Inflammatory macrophage treated with lipopolysaccharide for 4 hours (primary cell): ENCODE data around the gene RAB30.

ENCODE experiments used
- DNase-seq: peaks from one replicate; pipeline ENCODE4 v3.0.0-alpha.2; 2020

The RAB30 gene

DNA sequence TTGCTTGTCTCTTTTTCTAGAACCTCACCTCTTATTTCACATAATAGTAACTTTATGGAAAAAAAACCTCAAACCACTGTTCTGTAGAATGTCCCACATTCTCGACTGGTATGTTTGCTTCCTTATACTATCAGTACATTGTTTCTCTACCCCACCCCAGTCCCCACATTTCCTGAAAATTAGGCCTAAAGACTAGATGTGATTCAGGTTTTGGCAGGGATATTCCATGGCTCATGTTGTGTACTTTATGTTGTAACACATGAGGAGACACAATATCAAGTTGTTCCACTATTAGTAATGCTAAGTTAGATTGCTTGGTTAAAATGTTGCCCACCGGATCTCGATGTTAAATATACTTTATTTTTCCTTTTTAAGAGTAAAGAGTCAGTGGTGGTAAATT is 135.4 kb downstream of the RAB30 start:
- no peak for DNase-seq

DNA sequence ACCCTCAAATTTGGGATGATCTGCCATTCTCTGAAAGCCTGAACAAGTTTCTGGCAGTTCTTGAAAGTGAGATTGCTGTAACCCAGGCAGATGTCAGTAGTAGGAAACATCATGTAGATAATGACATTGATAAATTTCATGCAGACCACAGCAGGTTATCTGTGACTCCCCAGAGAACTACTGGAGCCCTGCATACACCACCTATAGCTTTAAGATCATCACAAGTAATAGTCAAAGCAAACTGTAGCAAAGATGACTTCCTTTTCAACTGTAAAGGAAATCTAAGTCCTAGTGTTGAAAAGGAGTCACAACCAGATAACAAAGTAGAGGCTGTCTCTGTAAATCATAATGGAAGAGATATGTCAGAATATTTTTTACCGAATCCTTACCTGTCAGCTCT is 139.1 kb downstream of the RAB30 start:
- no peak for DNase-seq

DNA sequence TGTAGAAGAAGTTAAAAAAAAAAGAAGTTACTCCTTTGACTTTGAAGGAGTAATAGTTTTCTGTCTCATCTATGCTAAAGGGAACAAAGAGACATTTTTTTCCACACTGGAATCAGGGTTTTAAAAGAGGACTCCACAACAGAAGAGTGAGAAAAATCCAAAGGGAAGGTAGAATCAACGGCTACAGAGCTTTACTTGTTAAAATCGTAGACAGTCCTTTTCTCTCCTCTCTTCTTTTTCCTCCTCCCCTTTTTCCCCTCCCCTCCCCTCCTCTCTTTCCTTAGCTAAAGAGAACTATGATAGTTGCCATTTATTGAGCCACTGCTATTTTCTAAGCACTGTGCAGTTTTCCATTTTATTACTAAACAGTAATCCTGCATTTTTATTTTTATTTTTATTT is 141.0 kb downstream of the RAB30 start:
- DNase-seq = no peak

DNA sequence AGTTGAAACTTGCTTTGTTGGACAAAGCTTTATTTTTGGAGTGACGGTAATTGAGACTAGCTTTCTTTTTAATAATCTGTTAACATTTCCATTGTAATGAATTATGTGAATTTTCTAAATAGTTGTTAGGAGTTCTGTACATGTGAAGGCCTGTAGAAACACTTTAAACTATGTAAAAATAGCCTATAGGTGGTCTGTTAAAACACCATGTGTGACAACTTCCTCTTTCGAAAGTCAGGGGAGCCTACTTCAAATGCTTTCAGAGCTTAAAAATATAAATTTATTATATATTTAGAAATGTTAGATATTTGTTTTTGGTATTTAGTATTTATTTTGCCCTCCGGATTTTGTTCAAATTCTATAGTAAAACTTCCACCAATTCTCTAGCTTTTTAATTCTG is 141.5 kb downstream of the RAB30 start:
- no peak for DNase-seq

DNA sequence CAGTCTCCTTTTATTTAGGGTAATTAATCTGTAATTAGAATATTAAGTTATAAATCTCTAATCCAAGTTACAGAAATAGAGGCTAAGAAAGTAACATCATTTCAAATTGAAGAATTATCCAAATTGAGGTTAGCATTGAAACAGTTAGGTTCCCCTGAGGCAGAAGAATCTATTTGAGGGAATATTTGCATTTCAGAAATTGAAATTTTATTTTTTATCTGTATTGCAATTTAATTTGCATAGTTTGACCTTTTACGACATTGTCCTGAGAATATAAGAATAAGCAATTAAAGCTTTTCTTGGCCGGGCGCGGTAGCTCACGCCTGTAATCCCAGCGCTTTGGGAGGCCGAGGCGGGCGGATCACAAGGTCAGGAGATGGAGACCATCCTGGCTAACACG is 142.6 kb downstream of the RAB30 start:
- DNase-seq = no peak

DNA sequence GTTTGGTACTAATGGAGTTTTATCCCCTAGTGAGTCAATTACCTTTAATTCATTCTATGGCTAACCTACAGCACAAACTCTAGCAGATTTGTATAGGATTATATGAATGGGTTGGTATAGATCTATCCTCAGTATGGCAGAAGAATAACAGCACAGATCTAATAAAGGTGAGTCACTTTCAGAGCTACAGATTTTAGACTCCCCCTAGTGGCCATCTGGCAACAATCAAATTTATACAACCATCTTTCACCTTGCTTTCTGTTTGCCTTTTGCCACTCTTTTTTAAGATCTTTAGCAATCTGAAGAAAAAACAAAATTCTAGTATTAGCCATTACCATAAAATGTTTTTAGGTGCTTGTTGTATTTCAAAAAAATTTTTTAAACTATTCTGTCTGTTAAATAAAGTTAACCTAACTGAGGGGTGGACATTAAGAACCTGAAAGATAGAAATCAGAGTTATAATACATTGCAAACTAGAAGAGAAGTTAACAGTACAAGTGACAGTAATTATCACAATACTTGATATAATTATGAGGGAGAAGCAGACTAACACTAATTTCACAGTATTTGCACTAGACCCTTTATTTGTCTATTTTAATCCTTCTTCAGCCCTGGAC is 144.3 kb downstream of the RAB30 start:
- DNase-seq = peak; percentile 71

DNA sequence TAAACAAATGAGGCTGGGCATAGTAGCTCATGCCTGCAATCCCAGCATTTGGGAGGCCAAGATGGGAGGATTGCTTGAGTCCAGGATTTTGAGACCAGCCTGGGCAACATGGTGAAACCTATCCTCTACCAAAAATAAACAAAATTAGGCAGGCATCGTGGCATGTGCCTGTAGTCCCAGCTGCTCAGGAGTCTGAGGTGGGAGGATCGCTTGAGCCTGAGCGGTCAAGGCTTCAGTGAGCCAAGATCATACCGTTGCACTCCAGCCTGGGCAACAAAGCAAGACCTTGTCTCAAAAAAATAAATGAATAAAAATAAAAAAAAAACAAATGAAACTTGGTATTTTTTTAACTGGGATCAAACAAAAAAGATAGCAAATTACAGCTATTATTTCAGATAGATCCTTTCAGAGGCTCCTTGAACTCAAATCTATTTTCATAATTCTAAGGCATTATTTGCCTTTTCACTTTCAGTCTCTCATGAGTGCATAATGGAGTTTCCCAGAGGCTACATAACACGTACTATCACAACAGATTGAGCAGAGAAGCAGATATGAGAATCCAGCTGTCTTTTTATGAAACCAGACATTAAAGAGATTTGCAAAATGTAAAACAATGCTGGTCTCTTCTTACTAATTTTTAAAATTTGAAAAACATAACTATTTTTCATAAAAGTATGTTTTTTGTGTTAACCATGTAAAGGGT is 147.0 kb downstream of the RAB30 start:
- peak; percentile 30 for DNase-seq
